Uterus (tissue), 4 donors: ENCODE measurements around the gene DIAPH2. TPM values are rescaled to one million over a fixed set of nuclear protein-coding genes. Genes with fewer than 3 reads are reported as not detected.

ENCODE experiments used
- DNase-seq, 2 donors: peaks; one replicate each; pipeline ENCODE4 v3.0.0-alpha.2; 2019 to 2020
- H3K27ac ChIP-seq, 2 donors: fragments of 200-600 bp; sonication (generic); 1 replicate in 1 of 2; 2 replicates in 1 of 2; pipeline ENCODE4 v1.5.1; 2016 to 2018
- H3K27me3 ChIP-seq, 2 donors: fragments of 200-600 bp; sonication (generic); one replicate each; pipeline ENCODE4 v1.5.1; 2018 to 2019; ENCODE audit warnings: control low read depth in 1 of 2
- H3K36me3 ChIP-seq, 2 donors: fragments of 200-600 bp; sonication (generic); one replicate each; pipeline ENCODE4 v1.5.1; 2019; ENCODE audit warnings: control low read depth in 1 of 2
- H3K4me1 ChIP-seq, 2 donors: fragments of 200-600 bp; sonication (generic); one replicate each; pipeline ENCODE4 v1.5.1; 2018 to 2019; ENCODE audit warnings: control low read depth in 1 of 2
- H3K4me3 ChIP-seq, 2 donors: fragments of 200-600 bp; sonication (generic); 1 replicate in 1 of 2; 2 replicates in 1 of 2; pipeline ENCODE4 v1.5.1; 2018 to 2019; ENCODE audit warnings: mild to moderate bottlenecking in 1 of 2
- H3K9me3 ChIP-seq, 2 donors: fragments of 200-600 bp; sonication (generic); one replicate each; pipeline ENCODE4 v1.5.1; 2019; ENCODE audit warnings: control low read depth in 1 of 2
- POLR2A ChIP-seq, 2 donors: fragments of 450-650 bp; IDR thresholded peaks; one replicate each; pipeline ENCODE4 v1.6.1; 2016; ENCODE audit warnings: antibody characterized with exemption in 2 of 2, mild to moderate bottlenecking in 1 of 2, moderate library complexity in 1 of 2
- intact Hi-C: fragments of 100-400 bp; cut with DNase I; formaldehyde crosslinking; loops from one replicate; pipeline ENCODE4 v1.15.1; 2023; ENCODE audit warnings: low total_unique reads
- total RNA-seq, 4 donors: library from RNA; depleted of rRNA in 3 of 4; stranded (reverse); fragments of >200 nt in 3 of 4; gene quantifications; one replicate each; pipeline versions ENCODE4 v1.1.0 to v1.2.4, GENCODE V29; 2014 to 2023
- TF ChIP-seq, protein P1 (sequence below), 4 experiments: fragments of 200-600 bp in 2 of 4; fragments of 450-650 bp in 2 of 4; sonication (generic) in 2 of 4; IDR thresholded peaks; one replicate each; pipeline ENCODE4 v1.5.1; 2016 to 2019; ENCODE audit warnings: antibody characterized with exemption in 4 of 4, mild to moderate bottlenecking in 2 of 4, moderate library complexity in 1 of 4
- donor health status: DM: yes; HTN: yes; CAD: no.

DIAPH2 gene
- total RNA-seq, 4 donors from 2014 or later = 16.7 to 41.5 (median 30.3) TPM

DNA sequence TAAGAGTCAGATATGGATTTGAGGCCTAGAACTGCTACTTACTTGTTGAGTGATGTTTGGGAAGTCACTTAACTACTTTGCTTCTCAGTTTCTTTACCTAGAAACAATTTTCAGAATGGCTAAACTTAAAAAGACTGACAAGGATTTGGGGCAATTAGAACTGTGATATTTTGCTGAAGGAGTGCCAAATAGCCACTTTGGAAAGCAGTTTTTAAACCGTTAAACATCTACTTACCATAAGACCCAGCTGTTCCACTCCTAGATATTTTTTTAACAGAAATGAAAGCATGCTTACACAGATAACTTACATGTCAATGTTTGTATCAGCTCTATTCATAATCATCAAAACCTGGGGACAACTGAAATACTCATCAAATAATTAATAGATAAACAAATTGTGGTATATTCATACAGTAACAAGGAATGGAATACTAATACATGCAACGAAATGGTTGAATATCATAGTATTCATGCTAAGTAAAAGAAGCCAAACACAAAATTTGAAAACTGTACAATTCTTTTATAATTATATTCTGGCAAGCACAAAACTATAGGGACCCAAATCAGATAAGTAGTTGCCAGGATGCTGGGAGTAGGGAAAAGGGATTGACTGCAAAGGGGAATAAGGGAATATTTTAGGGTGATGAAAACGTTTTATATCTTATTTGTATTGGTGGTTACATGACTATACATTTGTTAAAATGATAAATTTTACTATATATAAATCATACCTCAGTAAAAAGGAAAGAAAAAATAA, 223.1 kb downstream of the DIAPH2 start:
- Histone ChIP-seq H3K27ac (peak overlapping the region in 1 of 2 donors; percentile 2), H3K27me3 (no peaks in the 10 kb centered on the region), H3K4me3 (no peak overlapping the region), H3K4me1 (peaks cover 0 to 8% of the 10 kb centered on the region in 2 donors), H3K9me3 (no peaks in the 10 kb centered on the region), H3K36me3 (no peaks in the 10 kb centered on the region)
- TF ChIP-seq POLR2A (IDR thresholded peaks at IDR 0.05) = no peak
- TF ChIP-seq, protein P1, sequence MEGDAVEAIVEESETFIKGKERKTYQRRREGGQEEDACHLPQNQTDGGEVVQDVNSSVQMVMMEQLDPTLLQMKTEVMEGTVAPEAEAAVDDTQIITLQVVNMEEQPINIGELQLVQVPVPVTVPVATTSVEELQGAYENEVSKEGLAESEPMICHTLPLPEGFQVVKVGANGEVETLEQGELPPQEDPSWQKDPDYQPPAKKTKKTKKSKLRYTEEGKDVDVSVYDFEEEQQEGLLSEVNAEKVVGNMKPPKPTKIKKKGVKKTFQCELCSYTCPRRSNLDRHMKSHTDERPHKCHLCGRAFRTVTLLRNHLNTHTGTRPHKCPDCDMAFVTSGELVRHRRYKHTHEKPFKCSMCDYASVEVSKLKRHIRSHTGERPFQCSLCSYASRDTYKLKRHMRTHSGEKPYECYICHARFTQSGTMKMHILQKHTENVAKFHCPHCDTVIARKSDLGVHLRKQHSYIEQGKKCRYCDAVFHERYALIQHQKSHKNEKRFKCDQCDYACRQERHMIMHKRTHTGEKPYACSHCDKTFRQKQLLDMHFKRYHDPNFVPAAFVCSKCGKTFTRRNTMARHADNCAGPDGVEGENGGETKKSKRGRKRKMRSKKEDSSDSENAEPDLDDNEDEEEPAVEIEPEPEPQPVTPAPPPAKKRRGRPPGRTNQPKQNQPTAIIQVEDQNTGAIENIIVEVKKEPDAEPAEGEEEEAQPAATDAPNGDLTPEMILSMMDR (IDR thresholded peaks at IDR 0.05) = no peak
- intact Hi-C loops = no loop called here
- DNase-seq = no peak

DNA sequence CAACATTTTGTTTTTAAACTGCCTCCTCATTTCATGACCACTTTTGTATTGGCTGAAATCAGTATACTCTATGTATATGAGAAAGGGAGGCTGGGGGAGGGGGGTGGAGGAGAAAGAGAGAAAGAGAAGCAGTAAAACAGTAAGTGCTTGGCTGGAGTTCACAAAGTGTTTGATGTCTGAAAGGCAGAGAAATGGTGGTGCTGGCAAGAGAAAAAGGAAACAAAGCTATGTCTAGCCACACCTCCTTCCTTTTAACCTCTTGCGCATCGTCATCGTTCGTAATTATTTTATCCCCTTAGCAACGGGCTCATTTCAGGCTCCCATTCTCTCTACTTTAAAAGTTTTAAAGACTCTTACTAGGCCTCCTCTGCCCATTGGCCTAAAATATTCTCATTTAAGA, 224.6 kb downstream of the DIAPH2 start:
- H3K9me3 ChIP-seq = no peaks in the 10 kb centered on the region
- no peak overlapping the region for H3K27ac ChIP-seq
- H3K4me1 ChIP-seq = peaks cover 0 to 8% of the 10 kb centered on the region in 2 donors
- H3K36me3 ChIP-seq = no peaks in the 10 kb centered on the region
- no peaks in the 10 kb centered on the region for H3K27me3 ChIP-seq
- no peak overlapping the region for H3K4me3 ChIP-seq
- intact Hi-C loops = no loop called here
- no peak for TF ChIP-seq POLR2A (IDR thresholded peaks at IDR 0.05)
- TF ChIP-seq, protein P1 (IDR thresholded peaks at IDR 0.05) = no peak
- DNase-seq = no peak

DNA sequence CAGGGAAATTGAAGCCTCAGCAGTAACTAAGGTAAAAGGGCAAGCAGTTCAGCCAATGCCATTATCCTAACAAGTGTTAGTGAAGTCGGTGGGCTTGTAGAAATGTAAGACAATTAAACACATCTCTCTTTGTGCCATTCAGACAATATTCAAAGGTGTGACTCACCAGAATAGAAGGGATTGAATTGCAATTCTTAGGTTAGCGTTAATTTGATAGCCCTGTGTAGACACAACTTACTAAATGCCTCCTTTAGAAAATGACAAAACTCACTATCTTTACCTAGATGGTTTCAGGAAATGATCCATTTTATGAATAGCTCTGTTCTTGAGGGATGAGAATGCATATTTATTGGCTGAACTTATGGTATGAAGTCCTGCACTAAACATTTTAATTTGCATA, 234.2 kb downstream of the DIAPH2 start:
- intact Hi-C loops = no loop called here
- DNase-seq = no peak
- no peak overlapping the region for H3K4me3 ChIP-seq
- H3K27me3 ChIP-seq = no peaks in the 10 kb centered on the region
- H3K9me3 ChIP-seq = no peaks in the 10 kb centered on the region
- no peaks in the 10 kb centered on the region for H3K36me3 ChIP-seq
- no peaks in the 10 kb centered on the region for H3K4me1 ChIP-seq
- H3K27ac ChIP-seq = no peak overlapping the region
- TF ChIP-seq POLR2A (IDR thresholded peaks at IDR 0.05) = no peak
- TF ChIP-seq, protein P1 (IDR thresholded peaks at IDR 0.05) = no peak

DNA sequence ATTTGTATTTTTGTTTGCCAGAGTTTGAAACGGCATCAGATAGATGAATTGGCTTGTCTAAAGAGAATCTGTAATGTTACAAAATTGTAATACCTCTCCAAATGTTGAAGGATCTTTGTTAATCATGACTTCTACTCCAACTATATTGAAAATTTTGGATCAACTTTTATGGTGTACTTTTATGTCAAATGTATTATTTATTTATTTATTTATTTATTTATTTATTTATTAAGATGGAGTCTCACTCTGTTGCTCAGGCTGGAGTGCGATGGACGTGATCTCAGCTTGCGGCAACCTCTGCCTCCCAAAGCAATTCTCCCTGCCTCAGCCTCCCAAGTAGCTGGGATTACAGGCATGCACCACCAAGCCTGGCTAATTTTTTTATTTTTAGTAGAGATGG, 235.0 kb downstream of the DIAPH2 start:
- H3K9me3 ChIP-seq = no peaks in the 10 kb centered on the region
- no peak overlapping the region for H3K4me3 ChIP-seq
- DNase-seq = no peak
- intact Hi-C loops = no loop called here
- no peaks in the 10 kb centered on the region for H3K4me1 ChIP-seq
- no peak overlapping the region for H3K27ac ChIP-seq
- H3K36me3 ChIP-seq = no peaks in the 10 kb centered on the region
- TF ChIP-seq, protein P1 (IDR thresholded peaks at IDR 0.05) = no peak
- TF ChIP-seq POLR2A (IDR thresholded peaks at IDR 0.05) = no peak
- no peaks in the 10 kb centered on the region for H3K27me3 ChIP-seq

DNA sequence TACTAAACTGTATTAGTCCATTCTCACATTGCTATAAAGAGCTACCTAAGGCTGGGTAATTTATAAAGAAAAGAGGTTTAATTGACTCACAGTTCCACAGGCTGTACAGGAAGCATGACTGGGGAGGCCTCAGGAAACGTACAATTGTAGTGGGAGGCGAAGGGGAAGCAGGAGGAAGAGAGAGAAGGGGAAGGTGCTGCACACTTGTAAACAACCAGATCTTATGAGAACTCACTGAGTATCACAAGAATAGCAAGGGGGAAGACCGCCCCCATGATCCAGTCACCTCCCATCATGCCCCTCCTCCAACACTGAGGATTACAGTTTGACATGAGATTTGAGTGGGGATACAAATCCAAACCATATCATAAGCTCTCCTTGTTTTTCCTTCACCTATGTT, 239.9 kb downstream of the DIAPH2 start:
- TF ChIP-seq, protein P1 (IDR thresholded peaks at IDR 0.05) = no peak
- TF ChIP-seq POLR2A (IDR thresholded peaks at IDR 0.05) = no peak
- intact Hi-C loops = no loop called here
- Histone ChIP-seq H3K4me3 (no peak overlapping the region), H3K36me3 (no peaks in the 10 kb centered on the region), H3K27me3 (no peaks in the 10 kb centered on the region), H3K4me1 (no peaks in the 10 kb centered on the region), H3K27ac (no peak overlapping the region), H3K9me3 (no peaks in the 10 kb centered on the region)
- DNase-seq = no peak
